SU-DHL-6 (cell line): Measurements from ENCODE around the gene ADRB1.
A peak's percentile ranks its signal among the peaks of the same experiment; 100 is the strongest.

Source experiments
- H2AFZ ChIP-seq: fragments of 200-600 bp; sonication (generic); 2 replicates; pipeline ENCODE4 v1.6.1; 2014; ENCODE audit warnings: low read depth, mild to moderate bottlenecking, moderate library complexity, mixed read lengths, antibody characterized with exemption, low read length; ENCODE audit not compliant: severe bottlenecking
- H3F3A ChIP-seq: fragments of 200-600 bp; shearing (Covaris generic); 2 replicates; pipeline ENCODE4 v1.6.0; 2016; ENCODE audit warnings: antibody characterized with exemption, mild to moderate bottlenecking; ENCODE audit not compliant: insufficient read depth
- H3K27ac ChIP-seq: fragments of 200-600 bp; sonication (generic); 2 replicates; pipeline ENCODE4 v1.5.1; 2016; ENCODE audit warnings: low read depth, mild to moderate bottlenecking, low read length, moderate library complexity, mixed read lengths
- H3K27me3 ChIP-seq: fragments of 200-600 bp; sonication (generic), shearing (Covaris generic); 2 replicates; pipeline ENCODE4 v1.6.0; 2014; ENCODE audit warnings: mild to moderate bottlenecking, low read length
- H3K36me3 ChIP-seq: fragments of 200-600 bp; sonication (generic); 2 replicates; pipeline ENCODE4 v1.6.1; 2014; ENCODE audit warnings: mild to moderate bottlenecking, low read length, mixed read lengths
- H3K4me2 ChIP-seq: fragments of 300-600, 200-600 bp; shearing (Covaris generic), sonication (generic); 2 replicates; pipeline ENCODE4 v1.6.0; 2014; ENCODE audit warnings: low read length, low read depth, mild to moderate bottlenecking; ENCODE audit not compliant: poor library complexity, severe bottlenecking
- H3K4me3 ChIP-seq: fragments of 200-600 bp; sonication (generic); 2 replicates; pipeline ENCODE4 v1.5.1; 2014; ENCODE audit warnings: antibody characterized with exemption, low read length, mild to moderate bottlenecking, mixed read lengths; ENCODE audit not compliant: insufficient read depth, poor library complexity, severe bottlenecking
- H3K79me2 ChIP-seq: fragments of 200-600 bp; sonication (generic); 2 replicates; pipeline ENCODE4 v1.6.1; 2014; ENCODE audit warnings: mild to moderate bottlenecking, low read length, moderate library complexity; ENCODE audit not compliant: insufficient read depth
- H3K9ac ChIP-seq: fragments of 200-600 bp; sonication (generic); 2 replicates; pipeline ENCODE4 v1.7.0; 2014; ENCODE audit warnings: mild to moderate bottlenecking, low read length
- H3K9me2 ChIP-seq: fragments of 200-600 bp; sonication (generic); replicated peaks from 2 replicates; pipeline ENCODE4 v1.6.1; 2014; ENCODE audit warnings: low read length; ENCODE audit not compliant: insufficient read depth
- H3K9me3 ChIP-seq: fragments of 200-600 bp; sonication (generic); 2 replicates; pipeline ENCODE4 v1.6.1; 2014; ENCODE audit warnings: low read length, mixed read lengths; ENCODE audit not compliant: insufficient read depth
- H4K20me1 ChIP-seq: fragments of 200-600 bp; sonication (generic); 2 replicates; pipeline ENCODE4 v1.6.1; 2014; ENCODE audit warnings: low read depth, mild to moderate bottlenecking, antibody characterized with exemption, low read length, moderate library complexity, mixed read lengths
- EZH2phosphoT487 ChIP-seq: fragments of 200-600 bp; sonication (generic), shearing (Covaris generic); conservative IDR thresholded peaks from 2 replicates; pipeline ENCODE4 v1.6.1; 2018; ENCODE audit warnings: mild to moderate bottlenecking, antibody characterized with exemption, low read length, moderate library complexity, mixed read lengths
- TF ChIP-seq, protein P1 (sequence below): fragments of 200-600 bp; sonication (generic); IDR thresholded peaks from one replicate; pipeline ENCODE4 v1.5.1; 2017; ENCODE audit warnings: antibody characterized with exemption, mild to moderate bottlenecking, low read length, moderate library complexity; ENCODE audit not compliant: insufficient read depth, poor library complexity, severe bottlenecking

The ADRB1 gene

DNA sequence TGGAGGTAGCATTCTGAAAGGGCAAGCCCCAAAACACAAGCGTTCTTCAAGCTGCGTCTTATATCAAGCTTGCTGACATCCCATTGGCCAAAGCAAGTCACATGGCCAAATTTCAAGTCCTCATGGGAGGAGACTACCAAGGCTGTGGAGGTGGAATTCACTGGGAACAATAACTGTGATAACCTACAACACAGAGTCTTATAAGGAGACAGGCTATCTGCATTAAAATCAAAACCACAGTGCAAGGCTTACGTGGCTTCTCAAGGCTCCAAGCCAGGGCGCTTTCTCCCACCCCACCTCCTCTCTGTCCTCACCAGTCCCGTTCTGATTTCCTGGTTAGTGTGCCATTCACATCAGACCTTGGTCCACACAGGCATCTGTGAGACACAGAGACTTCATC lies 39.4 kb downstream of the ADRB1 start:
- Histone ChIP-seq H3K4me2 (no peak overlapping the region), H4K20me1 (no peaks in the 10 kb centered on the region), H2AFZ (peak overlapping the region; percentile 15), H3K9me2 (no peaks in the 10 kb centered on the region), H3K27me3 (no peaks in the 10 kb centered on the region), H3K79me2 (no peaks in the 10 kb centered on the region), H3K4me3 (no peak overlapping the region), H3F3A (no peaks in the 10 kb centered on the region), H3K9me3 (no peaks in the 10 kb centered on the region), H3K36me3 (no peaks in the 10 kb centered on the region), H3K27ac (no peak overlapping the region), H3K9ac (no peak overlapping the region)
- TF ChIP-seq, protein P1, sequence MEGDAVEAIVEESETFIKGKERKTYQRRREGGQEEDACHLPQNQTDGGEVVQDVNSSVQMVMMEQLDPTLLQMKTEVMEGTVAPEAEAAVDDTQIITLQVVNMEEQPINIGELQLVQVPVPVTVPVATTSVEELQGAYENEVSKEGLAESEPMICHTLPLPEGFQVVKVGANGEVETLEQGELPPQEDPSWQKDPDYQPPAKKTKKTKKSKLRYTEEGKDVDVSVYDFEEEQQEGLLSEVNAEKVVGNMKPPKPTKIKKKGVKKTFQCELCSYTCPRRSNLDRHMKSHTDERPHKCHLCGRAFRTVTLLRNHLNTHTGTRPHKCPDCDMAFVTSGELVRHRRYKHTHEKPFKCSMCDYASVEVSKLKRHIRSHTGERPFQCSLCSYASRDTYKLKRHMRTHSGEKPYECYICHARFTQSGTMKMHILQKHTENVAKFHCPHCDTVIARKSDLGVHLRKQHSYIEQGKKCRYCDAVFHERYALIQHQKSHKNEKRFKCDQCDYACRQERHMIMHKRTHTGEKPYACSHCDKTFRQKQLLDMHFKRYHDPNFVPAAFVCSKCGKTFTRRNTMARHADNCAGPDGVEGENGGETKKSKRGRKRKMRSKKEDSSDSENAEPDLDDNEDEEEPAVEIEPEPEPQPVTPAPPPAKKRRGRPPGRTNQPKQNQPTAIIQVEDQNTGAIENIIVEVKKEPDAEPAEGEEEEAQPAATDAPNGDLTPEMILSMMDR: no peak

DNA sequence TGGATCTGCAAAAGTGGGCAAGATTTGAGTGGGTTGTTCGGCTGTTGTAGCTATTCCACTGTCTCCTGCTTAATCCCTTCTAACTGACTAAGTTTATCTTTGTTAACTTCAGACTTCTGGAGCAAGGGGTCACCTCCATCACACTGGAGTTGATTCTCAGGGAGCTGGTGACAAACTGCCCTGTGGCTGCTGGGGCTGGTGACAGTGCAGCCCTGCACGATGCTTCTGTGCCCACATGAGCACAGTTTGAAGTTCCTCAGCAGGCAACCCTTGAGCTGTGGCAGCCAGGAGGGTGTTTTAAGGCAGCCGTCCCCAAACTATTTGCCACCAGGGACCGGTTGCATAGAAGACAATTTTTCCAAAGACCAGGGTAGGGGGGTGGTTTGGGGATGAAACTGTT lies 40.5 kb downstream of the ADRB1 start:
- no peaks in the 10 kb centered on the region for H4K20me1 ChIP-seq
- H3K9me3 ChIP-seq: no peaks in the 10 kb centered on the region
- H2AFZ ChIP-seq: no peak overlapping the region
- no peaks in the 10 kb centered on the region for H3K9me2 ChIP-seq
- H3K79me2 ChIP-seq: no peaks in the 10 kb centered on the region
- no peak overlapping the region for H3K27ac ChIP-seq
- H3K9ac ChIP-seq: no peak overlapping the region
- no peak overlapping the region for H3K4me3 ChIP-seq
- H3K27me3 ChIP-seq: no peaks in the 10 kb centered on the region
- no peaks in the 10 kb centered on the region for H3K36me3 ChIP-seq
- no peaks in the 10 kb centered on the region for H3F3A ChIP-seq
- H3K4me2 ChIP-seq: no peak overlapping the region
- TF ChIP-seq, protein P1: no peak
- TF ChIP-seq EZH2phosphoT487: no peak

DNA sequence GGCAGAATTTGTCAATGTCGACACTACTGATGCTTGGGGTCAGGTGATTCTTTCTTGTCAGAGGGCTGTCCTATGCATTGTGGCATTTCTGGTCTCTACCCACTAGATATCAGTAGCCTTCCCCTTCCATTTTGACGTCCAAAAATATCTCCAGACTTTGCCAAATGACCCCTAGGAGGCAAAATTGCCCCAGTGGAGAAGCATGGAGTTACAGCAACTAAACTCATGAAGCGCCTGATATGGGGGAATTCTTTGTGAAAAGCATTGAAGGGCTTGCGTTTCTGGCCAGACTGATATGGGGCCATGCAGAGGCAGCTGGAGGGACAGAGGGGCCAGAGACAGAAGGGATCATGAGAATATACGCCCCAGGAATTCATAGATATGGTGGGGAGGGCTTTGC lies 43.6 kb downstream of the ADRB1 start:
- Histone ChIP-seq H3K27ac (no peak overlapping the region), H3K9me2 (no peaks in the 10 kb centered on the region), H4K20me1 (no peaks in the 10 kb centered on the region), H3K4me2 (no peak overlapping the region), H3K9ac (no peak overlapping the region), H3F3A (no peaks in the 10 kb centered on the region), H3K36me3 (no peaks in the 10 kb centered on the region), H3K79me2 (no peaks in the 10 kb centered on the region), H2AFZ (no peak overlapping the region), H3K9me3 (no peaks in the 10 kb centered on the region), H3K4me3 (no peak overlapping the region), H3K27me3 (no peaks in the 10 kb centered on the region)
- TF ChIP-seq, protein P1: no peak
- TF ChIP-seq EZH2phosphoT487: no peak

DNA sequence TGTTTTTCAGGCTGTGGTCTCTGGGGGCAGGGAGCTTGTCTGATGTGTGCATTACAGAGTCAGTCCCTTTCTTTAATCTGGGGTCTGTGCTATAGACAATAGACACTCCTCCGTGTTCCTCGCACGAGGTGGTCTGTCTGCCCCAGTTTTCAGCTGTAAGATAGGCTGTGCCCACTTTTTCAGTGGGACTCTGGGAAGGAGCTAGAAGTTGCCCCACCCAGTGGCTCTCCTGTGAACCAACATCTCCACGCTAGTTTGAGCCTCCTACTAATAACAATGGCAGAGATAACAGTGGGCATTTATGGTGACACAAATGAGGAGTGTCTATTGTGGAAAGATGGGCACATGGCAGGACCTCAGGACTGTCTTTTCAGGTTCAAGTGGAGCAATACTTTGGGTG lies 44.0 kb downstream of the ADRB1 start:
- Histone ChIP-seq H3K4me2 (no peak overlapping the region), H3F3A (no peaks in the 10 kb centered on the region), H3K36me3 (no peaks in the 10 kb centered on the region), H3K9me2 (no peaks in the 10 kb centered on the region), H3K9me3 (no peaks in the 10 kb centered on the region), H3K27ac (no peak overlapping the region), H3K27me3 (no peaks in the 10 kb centered on the region), H3K9ac (no peak overlapping the region), H3K79me2 (no peaks in the 10 kb centered on the region), H2AFZ (no peak overlapping the region), H4K20me1 (no peaks in the 10 kb centered on the region), H3K4me3 (no peak overlapping the region)
- TF ChIP-seq, protein P1: no peak
- TF ChIP-seq EZH2phosphoT487: no peak
